WERI-Rb-1 (cell line): ENCODE measurements around the gene MBD5.

Source experiments
- DNase-seq: peaks from one replicate; pipeline ENCODE4 v3.0.0-alpha.2; 2020
- H3K27ac ChIP-seq: fragments of 250-450 bp; sonication (Bioruptor Pico); 2 replicates; pipeline ENCODE4 v1.5.1; 2020; ENCODE audit warnings: mild to moderate bottlenecking, moderate library complexity
- H3K27me3 ChIP-seq: fragments of 250-450 bp; sonication (Bioruptor Pico); 2 replicates; pipeline ENCODE4 v1.5.1; 2021; ENCODE audit warnings: mild to moderate bottlenecking, low read depth, moderate library complexity; ENCODE audit not compliant: insufficient read depth, severe bottlenecking
- H3K36me3 ChIP-seq: fragments of 250-450 bp; sonication (Bioruptor Pico); 2 replicates; pipeline ENCODE4 v1.5.1; 2020; ENCODE audit warnings: mild to moderate bottlenecking, moderate library complexity
- H3K4me3 ChIP-seq: 2 replicates; pipeline ENCODE4 v1.5.1; 2011; ENCODE audit warnings: low read depth, mild to moderate bottlenecking, control low read depth, low read length
- H3K9me3 ChIP-seq: fragments of 250-450 bp; sonication (Bioruptor Pico); 2 replicates; pipeline ENCODE4 v1.5.1; 2021; ENCODE audit warnings: mild to moderate bottlenecking, moderate library complexity; ENCODE audit not compliant: severe bottlenecking
- TF ChIP-seq, protein P1 (sequence below): IDR thresholded peaks from 2 replicates; pipeline ENCODE4 v1.5.1; 2011; ENCODE audit warnings: low read depth, mild to moderate bottlenecking, control low read depth, inconsistent platforms, low read length

The MBD5 gene

DNA sequence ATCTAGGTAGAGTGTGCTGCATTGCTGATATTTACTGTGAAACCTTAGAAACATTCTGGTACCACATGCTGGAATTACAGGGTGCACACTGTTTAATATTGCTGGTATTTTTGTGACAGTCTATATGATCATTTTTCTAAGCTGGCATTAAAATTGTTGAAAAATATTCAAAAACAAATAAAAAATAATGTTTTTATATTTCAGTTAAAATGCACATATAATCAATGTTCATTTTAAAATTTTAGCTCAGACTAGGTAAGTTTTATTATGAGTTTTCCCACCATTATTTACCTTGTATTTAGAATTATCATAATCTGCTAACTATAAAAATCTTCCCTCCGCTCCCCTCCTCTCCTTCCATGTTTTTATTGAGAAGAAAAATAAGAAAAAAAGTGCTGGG lies 339.8 kb downstream of the MBD5 start:
- Histone ChIP-seq H3K27ac (no peak overlapping the region), H3K9me3 (no peaks in the 10 kb centered on the region), H3K36me3 (no peaks in the 10 kb centered on the region), H3K4me3 (no peak overlapping the region), H3K27me3 (no peaks in the 10 kb centered on the region)
- TF ChIP-seq, protein P1, sequence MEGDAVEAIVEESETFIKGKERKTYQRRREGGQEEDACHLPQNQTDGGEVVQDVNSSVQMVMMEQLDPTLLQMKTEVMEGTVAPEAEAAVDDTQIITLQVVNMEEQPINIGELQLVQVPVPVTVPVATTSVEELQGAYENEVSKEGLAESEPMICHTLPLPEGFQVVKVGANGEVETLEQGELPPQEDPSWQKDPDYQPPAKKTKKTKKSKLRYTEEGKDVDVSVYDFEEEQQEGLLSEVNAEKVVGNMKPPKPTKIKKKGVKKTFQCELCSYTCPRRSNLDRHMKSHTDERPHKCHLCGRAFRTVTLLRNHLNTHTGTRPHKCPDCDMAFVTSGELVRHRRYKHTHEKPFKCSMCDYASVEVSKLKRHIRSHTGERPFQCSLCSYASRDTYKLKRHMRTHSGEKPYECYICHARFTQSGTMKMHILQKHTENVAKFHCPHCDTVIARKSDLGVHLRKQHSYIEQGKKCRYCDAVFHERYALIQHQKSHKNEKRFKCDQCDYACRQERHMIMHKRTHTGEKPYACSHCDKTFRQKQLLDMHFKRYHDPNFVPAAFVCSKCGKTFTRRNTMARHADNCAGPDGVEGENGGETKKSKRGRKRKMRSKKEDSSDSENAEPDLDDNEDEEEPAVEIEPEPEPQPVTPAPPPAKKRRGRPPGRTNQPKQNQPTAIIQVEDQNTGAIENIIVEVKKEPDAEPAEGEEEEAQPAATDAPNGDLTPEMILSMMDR: no peak
- no peak for DNase-seq

GRCh38 chr2:148362144-148362796 lies 341.4 kb downstream of the MBD5 start:
- no peaks in the 10 kb centered on the region for H3K27me3 ChIP-seq
- no peak overlapping the region for H3K27ac ChIP-seq
- TF ChIP-seq, protein P1: no peak
- DNase-seq: no peak
- no peaks in the 10 kb centered on the region for H3K9me3 ChIP-seq
- H3K36me3 ChIP-seq: no peaks in the 10 kb centered on the region
- no peak overlapping the region for H3K4me3 ChIP-seq

- no peak overlapping the region for H3K27ac ChIP-seq
- no peaks in the 10 kb centered on the region for H3K9me3 ChIP-seq
- DNase-seq: no peak
- TF ChIP-seq, protein P1: no peak
- H3K36me3 ChIP-seq: no peaks in the 10 kb centered on the region
- H3K27me3 ChIP-seq: no peaks in the 10 kb centered on the region
- no peak overlapping the region for H3K4me3 ChIP-seq
Observed at GRCh38 chr2:148375214-148375613, 354.3 kb downstream of the MBD5 start.

GRCh38 chr2:148391324-148391723 lies 370.4 kb downstream of the MBD5 start:
- TF ChIP-seq, protein P1: no peak
- Histone ChIP-seq H3K27ac (no peak overlapping the region), H3K4me3 (no peak overlapping the region), H3K36me3 (no peaks in the 10 kb centered on the region), H3K9me3 (no peaks in the 10 kb centered on the region), H3K27me3 (no peaks in the 10 kb centered on the region)
- DNase-seq: no peak

GRCh38 chr2:148402786-148403185 lies 381.9 kb downstream of the MBD5 start:
- Histone ChIP-seq H3K9me3 (no peaks in the 10 kb centered on the region), H3K4me3 (no peak overlapping the region), H3K27ac (no peak overlapping the region), H3K27me3 (no peaks in the 10 kb centered on the region), H3K36me3 (no peaks in the 10 kb centered on the region)
- TF ChIP-seq, protein P1: no peak
- DNase-seq: no peak

GRCh38 chr2:148410899-148411298 lies 390.0 kb downstream of the MBD5 start:
- no peak for DNase-seq
- Histone ChIP-seq H3K27ac (no peak overlapping the region), H3K4me3 (no peak overlapping the region), H3K27me3 (no peaks in the 10 kb centered on the region), H3K9me3 (no peaks in the 10 kb centered on the region), H3K36me3 (no peaks in the 10 kb centered on the region)
- TF ChIP-seq, protein P1: no peak
